Measurements from ENCODE around the gene OR7A17.

OR7A17 gene

GRCh38 chr19:14890643-14891379 is 4.9 kb upstream of the OR7A17 start:
- POLR2A ChIA-PET: no interaction called here
- no peak for TF ChIP-seq CTCF (IDR thresholded peaks at IDR 0.05; ENCODE audit: control extremely low read depth, extremely low read depth, low read depth, missing control alignments)
- DNase-seq (ENCODE audit: extremely low spot score): no peak
- CTCF ChIA-PET: interaction anchor here (1.5 to 1.9 kb wide), 2 partner anchors 58 to 104 kb away, joined by 3 to 6 read pairs; no protein-coding TSS in a partner anchor

GRCh38 chr19:14889994-14890642 is 4.2 kb upstream of the OR7A17 start:
- POLR2A ChIA-PET: no interaction called here
- no peak for DNase-seq (ENCODE audit: extremely low spot score)
- CTCF ChIA-PET: interaction anchor here (1.5 to 1.9 kb wide), 2 partner anchors 58 to 103 kb away, joined by 3 to 6 read pairs; no protein-coding TSS in a partner anchor
- no peak for TF ChIP-seq CTCF (IDR thresholded peaks at IDR 0.05; ENCODE audit: control extremely low read depth, extremely low read depth, low read depth, missing control alignments)

GRCh38 chr19:14871619-14872230 is 14.2 kb downstream of the OR7A17 start:
- CTCF ChIA-PET: no interaction called here
- peak; percentile 33 for DNase-seq (ENCODE audit: extremely low spot score)
- TF ChIP-seq CTCF (IDR thresholded peaks at IDR 0.05; ENCODE audit: control extremely low read depth, extremely low read depth, low read depth, missing control alignments): peak; percentile 46
- POLR2A ChIA-PET: no interaction called here

GRCh38 chr19:14868497-14868896 is 17.4 kb downstream of the OR7A17 start:
- ChIA-PET POLR2A (no interaction called here), CTCF (no interaction called here)
- no peak for TF ChIP-seq CTCF (IDR thresholded peaks at IDR 0.05; ENCODE audit: control extremely low read depth, extremely low read depth, low read depth, missing control alignments)
- no peak for DNase-seq (ENCODE audit: extremely low spot score)

- CTCF ChIA-PET: interaction anchor here (1.6 kb wide), 1 partner anchor 10 kb away, joined by 3 read pairs; no protein-coding TSS in a partner anchor
- no peak for DNase-seq (ENCODE audit: extremely low spot score)
- POLR2A ChIA-PET: no interaction called here
- no peak for TF ChIP-seq CTCF (IDR thresholded peaks at IDR 0.05; ENCODE audit: control extremely low read depth, extremely low read depth, low read depth, missing control alignments)
These were observed 37.1 kb downstream of the OR7A17 start, which contains the start of gene OR7A10 for GRCh38 chr19:14848822-14849221. TSS of gene OR7A10 (minus strand) at chr19:14848922. CDS start at chr19:14841877, 7,045 bp downstream.

GRCh38 chr19:14843578-14843977 is 42.4 kb downstream of the OR7A17 start:
- DNase-seq (ENCODE audit: extremely low spot score): no peak
- no peak for TF ChIP-seq CTCF (IDR thresholded peaks at IDR 0.05; ENCODE audit: control extremely low read depth, extremely low read depth, low read depth, missing control alignments)
- POLR2A ChIA-PET: no interaction called here
- CTCF ChIA-PET: no interaction called here
